Body of pancreas (tissue), 4 donors: ENCODE results near the gene COTL1.

Experiments
- POLR2A ChIP-seq, 3 donors: fragments of 450-650 bp; IDR thresholded peaks; one replicate each; pipeline ENCODE4 v1.6.1; 2016; ENCODE audit warnings: antibody characterized with exemption in 3 of 3, mild to moderate bottlenecking in 2 of 3
- TF ChIP-seq, protein P1 (sequence below), 7 experiments: fragments of 450-650 bp in 4 of 7; fragments of 200-600 bp in 3 of 7; sonication (generic) in 3 of 7; IDR thresholded peaks; one replicate each; pipeline ENCODE4 v1.5.1; 2016 to 2019; ENCODE audit warnings: antibody characterized with exemption in 7 of 7

DNA sequence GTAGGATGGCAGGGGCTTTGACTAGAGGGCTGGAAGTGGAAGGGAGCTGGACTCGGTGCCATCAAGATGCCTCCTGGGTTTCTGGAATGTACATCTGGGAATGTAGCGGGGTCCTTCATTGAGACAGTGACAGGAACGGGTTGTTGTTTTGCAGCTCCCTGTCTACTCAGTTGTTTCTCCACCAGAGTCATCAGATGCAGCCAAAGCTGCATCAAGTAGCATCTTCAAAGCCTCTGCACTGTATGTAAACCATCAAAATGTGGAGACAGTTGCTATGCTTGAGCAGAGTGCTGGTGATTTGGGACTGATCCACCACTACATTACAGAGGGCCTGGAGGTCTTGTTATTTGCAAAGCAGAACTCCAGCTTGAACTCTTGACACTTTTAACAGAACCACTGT, 88.3 kb downstream of the COTL1 start:
- TF ChIP-seq, protein P1, sequence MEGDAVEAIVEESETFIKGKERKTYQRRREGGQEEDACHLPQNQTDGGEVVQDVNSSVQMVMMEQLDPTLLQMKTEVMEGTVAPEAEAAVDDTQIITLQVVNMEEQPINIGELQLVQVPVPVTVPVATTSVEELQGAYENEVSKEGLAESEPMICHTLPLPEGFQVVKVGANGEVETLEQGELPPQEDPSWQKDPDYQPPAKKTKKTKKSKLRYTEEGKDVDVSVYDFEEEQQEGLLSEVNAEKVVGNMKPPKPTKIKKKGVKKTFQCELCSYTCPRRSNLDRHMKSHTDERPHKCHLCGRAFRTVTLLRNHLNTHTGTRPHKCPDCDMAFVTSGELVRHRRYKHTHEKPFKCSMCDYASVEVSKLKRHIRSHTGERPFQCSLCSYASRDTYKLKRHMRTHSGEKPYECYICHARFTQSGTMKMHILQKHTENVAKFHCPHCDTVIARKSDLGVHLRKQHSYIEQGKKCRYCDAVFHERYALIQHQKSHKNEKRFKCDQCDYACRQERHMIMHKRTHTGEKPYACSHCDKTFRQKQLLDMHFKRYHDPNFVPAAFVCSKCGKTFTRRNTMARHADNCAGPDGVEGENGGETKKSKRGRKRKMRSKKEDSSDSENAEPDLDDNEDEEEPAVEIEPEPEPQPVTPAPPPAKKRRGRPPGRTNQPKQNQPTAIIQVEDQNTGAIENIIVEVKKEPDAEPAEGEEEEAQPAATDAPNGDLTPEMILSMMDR (IDR thresholded peaks at IDR 0.05): no peak
- no peak for TF ChIP-seq POLR2A (IDR thresholded peaks at IDR 0.05)
